GM21515 (cell line): ENCODE data around the gene GPRC5B.

Experiments
- ATAC-seq: cut with Tn5 transposase; IDR thresholded peaks from one replicate; pipeline ENCODE4 v1.9.1; 2021; ENCODE audit not compliant: unreplicated experiment

GPRC5B gene

DNA sequence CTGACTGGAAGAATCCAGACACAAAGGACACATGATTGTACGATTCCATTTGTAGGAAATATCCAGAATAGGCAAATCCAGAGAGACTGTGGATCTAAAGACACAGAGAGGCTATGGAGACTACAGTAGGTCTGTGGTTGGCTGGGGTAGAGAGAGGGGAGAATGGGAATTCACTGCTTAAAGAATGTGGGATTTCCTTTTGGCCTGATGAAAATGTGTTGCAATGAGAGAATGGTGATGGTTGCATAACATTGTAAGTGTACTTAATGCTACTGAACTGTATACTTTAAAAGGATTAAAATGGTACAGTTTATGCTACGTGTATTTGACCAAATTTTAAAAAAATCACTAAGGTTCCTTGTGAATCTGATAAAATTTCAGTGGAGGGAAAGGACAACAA lies 62.1 kb downstream of the GPRC5B start:
- ATAC-seq, result no peak

- no peak for ATAC-seq
Measured at GRCh38 chr16:19817875-19818274, 66.8 kb downstream of the GPRC5B start.

DNA sequence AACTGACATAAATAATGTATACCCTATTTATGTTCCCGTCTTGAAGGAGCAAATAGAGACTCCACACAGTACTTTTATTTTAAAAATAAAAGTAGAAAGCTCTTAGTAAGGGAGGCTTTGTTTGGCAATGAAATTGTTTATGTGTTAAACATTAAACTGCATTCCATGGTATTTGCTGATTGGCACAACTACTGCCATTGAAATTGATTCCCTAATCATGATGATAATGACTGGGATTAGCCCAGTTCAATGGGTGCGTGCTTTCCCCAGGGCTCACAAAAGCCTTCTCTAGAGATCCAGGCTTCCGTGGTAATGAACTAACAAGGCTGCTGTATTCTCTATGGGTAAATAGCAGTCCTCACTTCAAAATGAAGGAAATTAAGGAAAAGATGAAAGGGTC lies 67.5 kb downstream of the GPRC5B start:
- ATAC-seq, result no peak

DNA sequence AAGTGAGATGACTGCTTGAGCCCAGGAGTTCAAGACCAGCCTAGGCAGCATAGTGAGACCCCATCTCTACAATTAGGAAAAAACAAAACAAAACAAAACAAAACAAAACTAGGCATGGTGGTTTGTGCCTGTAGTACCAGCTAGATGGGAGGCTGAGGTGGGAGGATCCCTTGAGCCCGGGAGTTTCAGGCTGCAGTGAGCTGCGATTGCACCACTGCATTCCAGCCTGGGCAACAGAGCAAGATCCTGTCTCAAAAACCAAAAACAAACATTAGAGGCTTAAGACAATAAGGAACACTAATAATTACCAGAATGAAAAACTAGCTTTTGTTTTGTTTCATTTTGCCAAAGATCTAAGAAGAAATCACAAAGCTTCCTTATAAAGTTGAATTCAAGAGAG lies 69.2 kb downstream of the GPRC5B start:
- no peak for ATAC-seq

GRCh38 chr16:19812986-19813385 lies 71.7 kb downstream of the GPRC5B start:
- no peak for ATAC-seq

- no peak for ATAC-seq
Measured at GRCh38 chr16:19810817-19811731, 73.6 kb downstream of the GPRC5B start.

- ATAC-seq, result no peak
Measured at GRCh38 chr16:19809693-19810092, 75.0 kb downstream of the GPRC5B start.

DNA sequence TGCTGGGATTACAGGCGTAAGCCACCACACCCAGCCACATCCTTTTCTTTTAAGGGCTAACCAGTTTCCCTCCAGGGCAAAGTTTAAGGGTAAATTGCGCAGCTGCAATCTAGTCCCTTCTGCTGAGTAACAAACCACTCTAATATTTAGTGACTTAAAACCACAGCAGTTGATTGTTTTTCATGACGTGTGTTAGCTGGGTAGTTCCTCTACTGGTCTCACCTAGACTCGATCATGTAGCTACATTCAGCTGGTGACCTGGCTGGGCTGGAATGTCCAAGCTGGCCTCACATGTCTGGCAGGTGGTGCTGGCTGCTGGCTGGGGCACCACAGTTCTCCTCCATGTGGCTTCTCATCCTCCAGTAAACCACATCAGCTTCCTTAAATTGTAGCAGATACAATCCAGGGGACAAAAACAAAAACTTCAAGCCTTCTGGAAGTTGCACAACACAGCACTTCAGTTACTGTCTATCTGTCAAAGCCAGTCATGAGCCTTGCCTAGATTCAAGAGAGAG lies 75.5 kb downstream of the GPRC5B start:
- no peak for ATAC-seq

GRCh38 chr16:19808061-19808641 lies 76.5 kb downstream of the GPRC5B start:
- no peak for ATAC-seq
